ENCODE results near the gene SMAD7.

GRCh38 chr18:48954886-48955819 is 4.4 kb upstream of the SMAD7 start:
- TF ChIP-seq ZNF274 (IDR thresholded peaks at IDR 0.05; ENCODE audit: low read depth, low read length) (no peak), YY1 (IDR thresholded peaks at IDR 0.05; ENCODE audit: insufficient read depth, insufficient read length) (no peak)
